Stimulated activated CD8-positive, alpha-beta memory T cell treated with anti-CD3 and anti-CD28 coated beads, Interleukin-7, amount 100 ng/mL, for 48 hours (primary cell): ENCODE results near the gene NALCN.

Experiments
- DNase-seq, 2 donors: peaks; one replicate each; pipeline ENCODE4 v3.0.0-alpha.2; 2020; ENCODE audit warnings: low read depth in 1 of 2; ENCODE audit errors: extremely low read depth in 1 of 2

The NALCN gene

GRCh38 chr13:101415358-101416174, 742 bp downstream of the NALCN start:
- DNase-seq: no peak

DNA sequence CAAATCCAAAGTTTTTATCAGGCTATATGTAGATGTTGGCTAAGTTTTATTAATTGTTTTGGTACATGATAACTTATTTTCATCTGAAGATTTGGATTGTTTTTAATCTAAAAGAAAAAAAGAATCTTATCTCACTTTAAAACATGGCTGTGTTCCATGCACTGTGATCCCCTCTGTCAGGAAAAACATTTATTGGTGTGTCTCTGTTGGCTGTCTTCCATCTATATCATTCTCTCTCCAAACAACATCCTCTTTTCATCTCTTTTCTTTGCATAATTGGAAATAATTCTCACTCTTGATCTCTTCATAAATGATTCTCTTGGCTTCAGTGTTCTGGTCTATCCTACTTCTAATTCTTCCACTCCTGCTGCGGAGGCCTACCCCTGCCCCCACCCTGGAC, 4.2 kb downstream of the NALCN start:
- no peak for DNase-seq

GRCh38 chr13:101408992-101409656, 7.2 kb downstream of the NALCN start:
- DNase-seq: no peak

- no peak for DNase-seq
These were observed 8.2 kb downstream of the NALCN start for GRCh38 chr13:101408154-101408553.

GRCh38 chr13:101406791-101407190, 9.5 kb downstream of the NALCN start:
- no peak for DNase-seq

DNA sequence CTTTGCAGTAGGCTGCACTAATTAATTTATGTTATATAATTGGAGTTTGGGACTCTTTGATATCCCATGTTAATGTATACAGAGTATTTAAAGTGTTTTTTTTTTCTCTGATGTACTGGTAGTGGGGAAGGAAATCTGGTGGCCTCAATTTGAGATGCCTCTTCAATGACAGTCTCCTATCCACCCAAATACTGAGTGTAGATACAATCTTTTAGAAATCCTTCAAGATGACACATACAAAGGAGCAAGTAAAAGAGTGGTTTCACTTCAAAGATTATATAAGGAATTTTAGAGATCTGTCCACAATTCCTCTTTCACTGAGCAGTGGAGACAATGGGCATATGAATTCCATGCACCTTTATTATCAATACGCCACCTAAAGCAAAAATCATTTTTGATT, 15.1 kb downstream of the NALCN start:
- no peak for DNase-seq

- no peak for DNase-seq
These were observed 16.9 kb downstream of the NALCN start for GRCh38 chr13:101399365-101399764.

DNA sequence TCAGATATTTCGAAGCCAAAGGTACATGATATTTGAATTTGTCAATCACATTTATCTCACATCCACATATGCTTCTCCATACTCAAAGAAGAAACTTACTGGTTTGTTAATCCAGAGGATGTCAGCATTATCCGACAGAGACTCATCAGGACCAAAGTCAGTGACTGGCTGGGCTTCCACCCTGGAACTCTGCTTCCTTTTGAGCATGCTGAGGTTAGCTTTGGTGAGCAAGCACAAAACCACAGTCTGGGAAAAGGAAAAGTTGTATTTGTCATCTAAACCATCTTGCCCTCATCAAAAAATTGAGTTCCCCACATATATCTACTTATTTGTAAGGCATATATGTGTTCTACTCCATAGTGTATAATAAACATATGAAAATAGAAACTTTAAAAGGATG, 17.4 kb downstream of the NALCN start:
- DNase-seq: no peak

DNA sequence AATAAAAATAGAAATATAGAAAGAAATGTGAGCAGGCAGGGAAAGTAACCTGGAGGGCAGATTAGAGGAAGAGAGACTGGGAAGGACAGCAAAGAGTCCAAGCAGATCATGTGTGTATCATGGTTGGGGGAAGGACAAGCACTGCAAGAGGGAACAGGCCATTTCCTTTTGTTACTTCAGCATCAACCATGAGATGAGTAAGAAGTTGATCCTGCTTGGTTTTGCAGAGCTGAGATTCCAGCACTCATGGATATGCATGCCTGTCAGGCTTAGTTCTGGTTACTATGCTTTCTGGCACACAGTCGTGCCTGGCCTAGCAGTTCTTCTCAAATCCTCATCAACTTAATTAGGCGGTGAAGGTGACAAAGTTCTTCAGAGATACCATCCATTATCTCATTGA, 18.1 kb downstream of the NALCN start:
- DNase-seq: no peak

- no peak for DNase-seq
These were observed 18.6 kb downstream of the NALCN start for GRCh38 chr13:101397742-101398141.

DNA sequence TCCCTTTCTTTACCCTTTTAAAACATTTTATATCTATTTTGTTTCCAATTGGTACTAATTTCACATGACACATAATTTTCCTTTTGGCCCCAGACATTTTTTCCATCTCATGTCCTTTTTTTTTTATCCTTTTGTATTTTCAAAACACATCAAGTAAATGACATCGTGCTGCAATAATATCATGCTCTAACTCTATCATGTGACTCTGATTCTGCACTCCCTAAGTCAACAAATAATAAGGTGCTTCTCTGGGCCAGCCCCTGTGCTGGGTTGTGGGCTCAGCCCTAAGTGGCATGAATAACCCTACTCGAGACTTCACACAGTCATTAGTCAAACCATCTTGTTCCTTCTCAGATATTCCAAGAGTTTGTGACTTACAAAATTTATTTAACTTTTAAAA, 21.7 kb downstream of the NALCN start:
- no peak for DNase-seq

DNA sequence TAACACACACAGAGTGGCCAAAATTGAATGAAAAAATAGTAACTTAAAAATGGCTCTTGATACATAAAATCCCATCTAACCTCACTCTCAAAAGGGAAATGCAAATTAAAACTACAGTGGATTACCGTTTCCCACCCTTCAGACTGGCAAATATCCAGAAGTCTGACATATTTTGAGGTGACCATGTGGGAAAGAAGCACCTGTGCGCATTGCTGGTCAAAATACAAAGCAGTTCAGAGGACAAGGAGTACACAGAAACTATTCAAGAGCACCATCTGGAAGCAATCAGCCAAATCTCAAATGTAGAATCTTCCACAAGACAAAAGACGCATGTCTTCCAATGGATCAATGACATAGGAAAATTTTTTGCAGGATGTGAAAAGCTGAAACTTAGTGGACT, 23.2 kb downstream of the NALCN start:
- DNase-seq: no peak

- DNase-seq: no peak
These were observed 25.8 kb downstream of the NALCN start for GRCh38 chr13:101390461-101390860.

- no peak for DNase-seq
These were observed 31.4 kb downstream of the NALCN start for GRCh38 chr13:101384929-101385328.

- no peak for DNase-seq
These were observed 32.7 kb downstream of the NALCN start for GRCh38 chr13:101383595-101383994.

GRCh38 chr13:101382701-101383100, 33.6 kb downstream of the NALCN start:
- no peak for DNase-seq

DNA sequence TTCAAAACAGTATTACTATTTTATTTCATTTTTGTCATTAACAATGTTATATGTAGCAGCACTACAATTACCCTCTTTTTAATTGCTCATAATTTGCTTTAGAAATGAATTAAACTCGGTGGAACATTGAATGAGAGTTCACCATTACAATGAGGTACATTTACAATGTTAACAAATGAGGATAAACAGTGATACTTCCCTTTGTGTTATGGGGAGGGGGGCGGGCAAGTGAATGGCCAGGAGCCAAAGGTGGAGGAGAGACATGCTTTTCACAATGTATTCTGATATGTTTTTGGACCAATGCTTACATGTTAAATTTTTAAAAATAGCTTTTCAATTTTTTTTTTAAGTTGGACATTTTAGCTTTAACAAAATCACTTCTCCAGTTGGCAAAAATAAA, 34.2 kb downstream of the NALCN start:
- DNase-seq: no peak

- DNase-seq: no peak
These were observed 55.8 kb downstream of the NALCN start for GRCh38 chr13:101360525-101360924.

DNA sequence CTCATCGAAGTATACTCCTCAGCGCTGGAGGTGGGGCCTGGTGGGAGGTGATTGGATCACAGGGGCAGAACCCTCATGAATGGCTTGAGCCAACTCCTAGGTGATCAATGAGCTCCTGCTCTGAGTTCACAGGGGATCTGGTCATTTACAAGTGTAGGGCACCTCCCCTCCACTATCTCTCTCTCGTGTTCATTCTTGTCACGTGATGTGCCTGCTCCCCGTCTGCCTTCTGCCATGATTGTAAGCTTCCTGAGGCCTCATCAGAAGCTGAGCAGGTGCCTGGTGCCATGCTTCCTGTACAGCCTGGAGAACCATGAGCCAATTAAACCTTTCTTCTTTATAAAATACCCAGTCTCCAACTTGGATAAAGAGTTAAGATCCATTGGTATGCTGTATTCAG, 61.4 kb downstream of the NALCN start:
- no peak for DNase-seq

GRCh38 chr13:101346942-101347728, 69.2 kb downstream of the NALCN start:
- DNase-seq: no peak

DNA sequence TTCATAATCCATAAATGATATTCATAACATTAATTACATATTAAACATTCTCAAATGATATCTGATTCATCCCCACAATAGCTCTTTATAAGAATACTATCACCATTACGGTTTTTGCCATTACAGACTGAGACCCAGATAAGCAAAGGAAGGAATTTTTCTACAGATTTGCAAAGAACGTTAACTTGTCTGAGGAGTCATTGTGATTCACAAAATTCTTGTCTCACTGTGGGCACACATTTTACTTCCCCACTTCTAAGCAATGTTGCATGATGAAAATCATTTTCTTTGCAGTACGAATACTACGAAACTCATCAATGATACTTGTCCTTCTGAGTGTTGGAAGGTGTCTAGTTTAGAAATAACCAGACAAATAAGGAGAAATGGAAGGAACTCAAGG, 70.1 kb downstream of the NALCN start:
- no peak for DNase-seq
